GM12874 (cell line): ENCODE data around the gene MAP3K5.
A peak's percentile ranks its signal among the peaks of the same experiment; 100 is the strongest.

ENCODE experiments used
- TF ChIP-seq, protein P1 (sequence below): IDR thresholded peaks from 2 replicates; pipeline ENCODE4 v1.5.1; 2011; ENCODE audit warnings: low read depth, mild to moderate bottlenecking, control low read depth, low read length, moderate library complexity; ENCODE audit not compliant: insufficient read depth

The MAP3K5 gene, protein sequence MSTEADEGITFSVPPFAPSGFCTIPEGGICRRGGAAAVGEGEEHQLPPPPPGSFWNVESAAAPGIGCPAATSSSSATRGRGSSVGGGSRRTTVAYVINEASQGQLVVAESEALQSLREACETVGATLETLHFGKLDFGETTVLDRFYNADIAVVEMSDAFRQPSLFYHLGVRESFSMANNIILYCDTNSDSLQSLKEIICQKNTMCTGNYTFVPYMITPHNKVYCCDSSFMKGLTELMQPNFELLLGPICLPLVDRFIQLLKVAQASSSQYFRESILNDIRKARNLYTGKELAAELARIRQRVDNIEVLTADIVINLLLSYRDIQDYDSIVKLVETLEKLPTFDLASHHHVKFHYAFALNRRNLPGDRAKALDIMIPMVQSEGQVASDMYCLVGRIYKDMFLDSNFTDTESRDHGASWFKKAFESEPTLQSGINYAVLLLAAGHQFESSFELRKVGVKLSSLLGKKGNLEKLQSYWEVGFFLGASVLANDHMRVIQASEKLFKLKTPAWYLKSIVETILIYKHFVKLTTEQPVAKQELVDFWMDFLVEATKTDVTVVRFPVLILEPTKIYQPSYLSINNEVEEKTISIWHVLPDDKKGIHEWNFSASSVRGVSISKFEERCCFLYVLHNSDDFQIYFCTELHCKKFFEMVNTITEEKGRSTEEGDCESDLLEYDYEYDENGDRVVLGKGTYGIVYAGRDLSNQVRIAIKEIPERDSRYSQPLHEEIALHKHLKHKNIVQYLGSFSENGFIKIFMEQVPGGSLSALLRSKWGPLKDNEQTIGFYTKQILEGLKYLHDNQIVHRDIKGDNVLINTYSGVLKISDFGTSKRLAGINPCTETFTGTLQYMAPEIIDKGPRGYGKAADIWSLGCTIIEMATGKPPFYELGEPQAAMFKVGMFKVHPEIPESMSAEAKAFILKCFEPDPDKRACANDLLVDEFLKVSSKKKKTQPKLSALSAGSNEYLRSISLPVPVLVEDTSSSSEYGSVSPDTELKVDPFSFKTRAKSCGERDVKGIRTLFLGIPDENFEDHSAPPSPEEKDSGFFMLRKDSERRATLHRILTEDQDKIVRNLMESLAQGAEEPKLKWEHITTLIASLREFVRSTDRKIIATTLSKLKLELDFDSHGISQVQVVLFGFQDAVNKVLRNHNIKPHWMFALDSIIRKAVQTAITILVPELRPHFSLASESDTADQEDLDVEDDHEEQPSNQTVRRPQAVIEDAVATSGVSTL (N-terminal part only)

DNA sequence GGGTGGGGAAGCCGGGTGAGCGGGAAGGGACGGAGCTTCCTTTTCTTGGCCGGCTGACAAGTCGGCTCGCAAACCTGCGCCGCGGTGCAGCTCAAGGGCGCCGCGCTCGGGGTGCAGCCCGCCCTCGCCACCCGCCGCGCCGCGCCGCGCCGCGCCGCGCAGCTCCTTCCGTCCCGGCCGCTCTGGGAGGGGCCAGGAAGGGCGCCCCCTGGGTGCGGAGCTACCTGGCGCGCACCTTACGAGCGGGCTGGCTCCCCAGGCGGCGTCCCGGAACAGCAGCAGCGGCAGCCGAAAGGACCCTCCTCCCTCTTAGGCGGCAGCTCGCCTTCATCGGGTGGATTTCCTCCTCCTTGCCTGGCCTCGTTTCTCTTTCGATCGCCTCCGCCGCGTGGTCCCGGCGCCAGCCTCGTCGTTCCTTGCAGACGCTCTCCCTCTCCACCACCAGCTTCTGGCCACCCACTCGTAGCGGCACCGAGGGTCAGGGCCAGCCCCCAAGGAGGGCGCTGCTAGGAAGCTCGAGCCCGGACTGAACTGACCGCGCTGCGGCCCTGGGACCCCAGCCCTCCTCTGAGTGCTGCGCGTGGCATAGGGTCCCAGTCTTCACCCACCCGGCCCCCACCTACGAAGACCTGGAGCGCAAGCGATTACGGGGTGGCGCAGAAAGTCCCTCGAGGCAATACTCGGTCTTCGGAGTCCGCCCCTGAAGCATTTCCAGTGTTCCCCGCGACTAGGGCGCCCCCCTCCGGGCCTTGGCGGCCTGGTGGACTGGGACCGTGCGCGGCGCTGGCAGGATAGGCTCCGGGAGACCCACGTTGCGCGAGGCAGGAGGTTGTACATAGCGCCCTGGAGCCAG lies at the start of gene MAP3K5:
Gene MAP3K5 (minus strand): TSS at position 68 of the 853 bp plus-strand sequence. CDS start 320 bp downstream, outside the sequence.
- TF ChIP-seq, protein P1, sequence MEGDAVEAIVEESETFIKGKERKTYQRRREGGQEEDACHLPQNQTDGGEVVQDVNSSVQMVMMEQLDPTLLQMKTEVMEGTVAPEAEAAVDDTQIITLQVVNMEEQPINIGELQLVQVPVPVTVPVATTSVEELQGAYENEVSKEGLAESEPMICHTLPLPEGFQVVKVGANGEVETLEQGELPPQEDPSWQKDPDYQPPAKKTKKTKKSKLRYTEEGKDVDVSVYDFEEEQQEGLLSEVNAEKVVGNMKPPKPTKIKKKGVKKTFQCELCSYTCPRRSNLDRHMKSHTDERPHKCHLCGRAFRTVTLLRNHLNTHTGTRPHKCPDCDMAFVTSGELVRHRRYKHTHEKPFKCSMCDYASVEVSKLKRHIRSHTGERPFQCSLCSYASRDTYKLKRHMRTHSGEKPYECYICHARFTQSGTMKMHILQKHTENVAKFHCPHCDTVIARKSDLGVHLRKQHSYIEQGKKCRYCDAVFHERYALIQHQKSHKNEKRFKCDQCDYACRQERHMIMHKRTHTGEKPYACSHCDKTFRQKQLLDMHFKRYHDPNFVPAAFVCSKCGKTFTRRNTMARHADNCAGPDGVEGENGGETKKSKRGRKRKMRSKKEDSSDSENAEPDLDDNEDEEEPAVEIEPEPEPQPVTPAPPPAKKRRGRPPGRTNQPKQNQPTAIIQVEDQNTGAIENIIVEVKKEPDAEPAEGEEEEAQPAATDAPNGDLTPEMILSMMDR: peak; percentile 85

DNA sequence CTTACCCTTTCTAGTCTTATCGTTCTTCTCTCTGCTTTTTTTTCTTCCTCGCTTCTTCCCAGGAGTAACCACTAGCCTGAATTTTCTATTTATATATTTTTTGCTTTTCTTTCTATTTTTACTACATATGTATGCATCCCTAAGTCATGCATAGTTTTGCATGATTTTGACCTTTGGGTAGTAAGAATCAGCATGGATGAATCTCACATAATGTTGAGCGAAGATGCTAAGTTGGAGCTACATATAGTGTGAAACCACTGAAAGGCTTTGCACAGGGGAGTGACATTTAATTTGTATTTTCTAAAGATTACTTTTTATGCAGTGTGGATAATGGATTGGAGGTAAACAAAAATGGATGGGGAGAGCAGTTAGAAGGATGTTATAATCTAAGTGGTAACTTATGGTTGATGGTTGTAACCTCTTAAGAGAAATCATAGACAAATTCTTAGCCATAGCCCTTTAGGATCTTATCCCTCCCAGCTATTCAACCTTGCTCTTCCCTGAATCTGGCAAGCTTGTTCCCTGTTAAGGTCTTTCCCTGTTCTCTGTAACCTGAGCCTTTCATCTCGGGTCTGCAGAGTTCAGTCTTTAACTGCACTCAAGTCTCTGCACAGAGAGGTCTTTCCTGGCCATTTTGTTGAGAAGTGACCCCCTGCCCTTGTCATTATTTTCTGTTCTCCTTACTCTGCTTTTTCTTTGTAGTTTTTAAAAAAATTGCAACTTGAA lies 48.2 kb upstream of the MAP3K5 start:
- TF ChIP-seq, protein P1: no peak

DNA sequence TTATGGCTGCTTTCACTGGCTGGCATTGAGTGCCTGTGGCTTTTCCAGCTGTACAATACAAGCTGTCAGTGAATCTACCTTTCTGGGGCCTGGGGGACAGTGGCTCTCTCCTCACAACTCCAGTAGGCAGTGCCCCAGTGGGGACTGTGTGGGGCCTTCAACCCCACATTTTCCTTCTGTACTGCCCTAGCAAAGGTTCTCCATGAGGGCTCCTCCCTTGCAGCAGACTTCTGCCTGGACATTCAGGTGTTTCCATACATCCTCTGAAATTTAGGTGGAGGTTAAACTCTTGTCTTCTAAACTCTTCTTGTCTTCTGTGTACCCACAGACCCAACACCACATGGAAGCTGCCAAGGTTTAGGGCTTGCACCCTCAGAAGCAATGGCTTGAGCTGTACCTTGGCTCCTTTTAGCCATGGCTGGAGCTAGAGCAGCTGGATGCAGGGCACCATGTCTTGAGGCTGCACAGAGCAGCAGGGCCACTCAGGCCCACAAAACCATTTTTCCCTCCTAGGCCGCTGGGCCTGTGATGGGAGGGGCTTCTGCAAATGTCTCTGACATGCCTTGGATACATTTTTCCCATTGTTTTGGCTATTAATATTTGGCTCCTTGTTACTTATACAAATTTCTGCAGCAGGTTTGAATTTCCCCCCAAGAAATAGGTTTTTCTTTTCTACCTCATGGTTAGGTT lies 39.7 kb upstream of the MAP3K5 start:
- TF ChIP-seq, protein P1: no peak

DNA sequence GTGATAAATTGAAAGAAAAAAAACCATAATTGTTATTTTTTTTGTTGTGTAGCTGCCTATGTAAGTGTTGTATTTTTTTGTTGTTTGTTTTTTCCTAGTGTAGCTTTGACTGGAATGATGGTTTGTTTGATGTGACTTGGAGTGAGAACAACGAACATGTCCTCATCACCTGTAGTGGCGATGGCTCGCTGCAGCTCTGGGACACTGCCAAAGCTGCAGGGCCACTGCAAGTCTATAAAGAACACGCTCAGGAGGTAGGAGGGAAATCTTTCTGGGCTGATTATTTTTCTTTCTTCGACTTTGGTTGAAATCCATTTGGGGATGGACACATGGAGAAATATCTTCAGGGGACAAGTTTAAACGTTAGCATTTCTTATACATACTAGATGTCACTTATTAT lies 33.9 kb upstream of the MAP3K5 start:
- TF ChIP-seq, protein P1: no peak

DNA sequence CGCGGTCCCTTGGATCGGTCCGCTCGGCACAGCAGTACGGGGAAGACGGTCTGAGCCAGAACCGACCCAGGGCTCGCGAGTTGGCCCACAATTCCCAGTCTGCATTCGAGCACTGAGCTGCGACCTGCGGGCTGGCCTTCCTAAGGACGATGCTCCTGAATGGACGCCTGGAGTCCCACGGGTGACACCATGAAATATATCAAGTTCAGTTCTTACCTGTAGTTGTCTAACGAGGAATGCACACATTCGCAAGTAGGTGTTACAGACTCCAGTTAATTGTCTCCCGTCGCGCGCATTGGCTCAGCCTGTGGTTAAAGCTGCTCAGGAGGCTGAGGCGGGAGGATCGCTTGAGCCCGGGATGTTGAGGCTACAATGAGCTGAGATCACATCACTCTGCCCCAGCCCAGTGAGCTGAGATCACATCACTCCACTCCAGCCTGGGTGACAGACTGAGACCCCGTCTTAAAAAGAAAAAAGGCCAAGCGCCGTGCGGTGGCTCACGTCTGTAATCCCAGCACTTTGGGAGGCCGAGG lies 30.9 kb upstream of the MAP3K5 start:
- TF ChIP-seq, protein P1: no peak
